H1 (cell line): ENCODE data around the gene CYBB.

ENCODE experiments used
- EP300 ChIP-seq, 2 experiments: IDR thresholded peaks; 1 replicate in 1 of 2; 2 replicates in 1 of 2; pipeline ENCODE4 v1.6.1; 2011 to 2012; ENCODE audit warnings: low read depth in 2 of 2, low read length in 2 of 2, mild to moderate bottlenecking in 2 of 2, borderline replicate concordance in 1 of 2, inconsistent platforms in 1 of 2, moderate library complexity in 1 of 2
- JUND ChIP-seq: IDR thresholded peaks from 2 replicates; pipeline ENCODE4 v1.6.1; 2011; ENCODE audit warnings: mild to moderate bottlenecking, improper control_type of control experiment, low read length
- POLR2A ChIP-seq, 2 experiments: IDR thresholded peaks; 1 replicate in 1 of 2; 2 replicates in 1 of 2; pipeline ENCODE4 v1.6.1; 2011; ENCODE audit warnings: low read depth in 2 of 2, low read length in 2 of 2, mild to moderate bottlenecking in 2 of 2; ENCODE audit errors: control extremely low read depth in 1 of 2
- RAD21 ChIP-seq, 2 experiments: IDR thresholded peaks in 1 of 2; conservative IDR thresholded peaks in 1 of 2; 2 replicates each; pipeline ENCODE4 v1.6.1; 2011; ENCODE audit warnings: low read depth in 2 of 2, low read length in 2 of 2, improper control_type of control experiment in 1 of 2, inconsistent platforms in 1 of 2, mild to moderate bottlenecking in 1 of 2, moderate library complexity in 1 of 2
- TF ChIP-seq, protein P1 (sequence below), 3 experiments: IDR thresholded peaks; 1 replicate in 2 of 3; 2 replicates in 1 of 3; pipeline versions ENCODE4 v1.5.1 to v1.6.1; 2011; ENCODE audit warnings: low read length in 3 of 3, mild to moderate bottlenecking in 3 of 3, inconsistent platforms in 2 of 3, low read depth in 1 of 3, moderate library complexity in 1 of 3; ENCODE audit not compliant: insufficient read depth in 1 of 3; ENCODE audit errors: control extremely low read depth in 1 of 3

DNA sequence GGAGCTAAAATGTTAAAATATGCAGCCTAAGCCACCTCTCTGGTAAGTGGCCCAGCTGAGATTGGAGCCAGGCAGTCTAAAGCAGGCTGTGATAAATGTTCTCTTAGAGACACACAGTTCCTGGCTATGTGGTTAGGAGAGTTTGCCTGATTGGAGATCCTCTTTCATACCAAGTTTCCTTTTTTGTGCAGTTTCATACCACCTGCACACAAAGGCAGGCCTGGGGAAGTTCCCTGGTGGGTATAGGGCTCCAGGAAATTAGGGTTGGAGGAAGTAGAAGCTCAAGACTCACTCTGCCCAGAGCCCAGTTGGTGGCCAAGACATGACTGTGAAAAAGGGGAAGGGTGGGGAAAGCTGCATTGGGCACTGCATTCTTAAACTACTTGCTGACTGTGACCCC lies 16.9 kb downstream of the CYBB start:
- TF ChIP-seq JUND (no peak), POLR2A (IDR thresholded peaks at IDR 0.05; ENCODE audit: control extremely low read depth in 1 of 2, low read depth in 2 of 2, low read length in 2 of 2) (no peak), RAD21 (IDR thresholded peaks at IDR 0.05 in 1 of 2, conservative IDR thresholded peaks at IDR 0.05 in 1 of 2; ENCODE audit: low read depth in 2 of 2, low read length in 2 of 2) (no peak), EP300 (IDR thresholded peaks at IDR 0.05; ENCODE audit: borderline replicate concordance in 1 of 2, low read depth in 2 of 2, low read length in 2 of 2) (no peak)
- TF ChIP-seq, protein P1, sequence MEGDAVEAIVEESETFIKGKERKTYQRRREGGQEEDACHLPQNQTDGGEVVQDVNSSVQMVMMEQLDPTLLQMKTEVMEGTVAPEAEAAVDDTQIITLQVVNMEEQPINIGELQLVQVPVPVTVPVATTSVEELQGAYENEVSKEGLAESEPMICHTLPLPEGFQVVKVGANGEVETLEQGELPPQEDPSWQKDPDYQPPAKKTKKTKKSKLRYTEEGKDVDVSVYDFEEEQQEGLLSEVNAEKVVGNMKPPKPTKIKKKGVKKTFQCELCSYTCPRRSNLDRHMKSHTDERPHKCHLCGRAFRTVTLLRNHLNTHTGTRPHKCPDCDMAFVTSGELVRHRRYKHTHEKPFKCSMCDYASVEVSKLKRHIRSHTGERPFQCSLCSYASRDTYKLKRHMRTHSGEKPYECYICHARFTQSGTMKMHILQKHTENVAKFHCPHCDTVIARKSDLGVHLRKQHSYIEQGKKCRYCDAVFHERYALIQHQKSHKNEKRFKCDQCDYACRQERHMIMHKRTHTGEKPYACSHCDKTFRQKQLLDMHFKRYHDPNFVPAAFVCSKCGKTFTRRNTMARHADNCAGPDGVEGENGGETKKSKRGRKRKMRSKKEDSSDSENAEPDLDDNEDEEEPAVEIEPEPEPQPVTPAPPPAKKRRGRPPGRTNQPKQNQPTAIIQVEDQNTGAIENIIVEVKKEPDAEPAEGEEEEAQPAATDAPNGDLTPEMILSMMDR (IDR thresholded peaks at IDR 0.05; ENCODE audit: control extremely low read depth in 1 of 3, insufficient read depth in 1 of 3, low read depth in 1 of 3, low read length in 3 of 3), result no peak
